ENCODE results near the gene DNASE1L2. TPM values are rescaled to one million over a fixed set of nuclear protein-coding genes. Genes with fewer than 3 reads are reported as not detected.

DNASE1L2 gene
- total RNA-seq, 1 donor from 2014 or later = 3.4 TPM

DNA sequence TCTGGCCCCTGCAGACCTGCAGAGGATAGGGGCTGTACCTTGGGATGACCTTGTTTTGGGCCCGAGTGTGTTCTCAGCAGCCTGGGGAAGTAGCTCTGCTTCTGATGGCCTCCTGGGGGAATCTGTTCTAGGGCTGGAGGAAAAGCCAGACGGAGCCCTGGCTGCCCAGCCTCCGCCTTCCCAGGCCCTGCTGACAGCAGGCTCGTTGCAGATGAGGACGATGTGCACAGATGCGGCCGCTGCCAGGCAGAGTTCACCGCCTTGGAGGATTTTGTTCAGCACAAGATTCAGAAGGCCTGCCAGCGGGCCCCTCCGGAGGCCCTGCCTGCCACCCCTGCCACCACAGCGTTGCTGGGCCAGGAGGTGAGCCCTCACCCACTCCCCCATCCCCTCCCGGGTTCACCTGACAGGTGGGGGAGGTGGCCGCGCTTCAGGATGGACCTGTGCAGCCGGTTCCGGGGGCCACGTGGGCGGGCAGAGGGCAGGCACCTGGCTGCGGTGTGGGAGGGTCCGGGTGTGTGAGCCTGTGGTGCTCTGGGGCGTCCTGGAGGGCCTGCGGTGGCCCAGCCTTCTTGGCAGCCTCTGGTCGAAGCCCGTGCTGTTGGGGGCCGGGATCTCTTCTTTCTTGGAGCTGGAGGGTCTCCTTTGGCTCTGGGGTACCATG, 8.0 kb upstream of the DNASE1L2 start:
- DNase-seq = peak; percentile 72
- Mint-ChIP-seq H3K4me3 (ENCODE audit: unreplicated experiment) (peak overlapping the region; percentile 57), H3K4me1 (ENCODE audit: low read depth, unreplicated experiment) (peaks cover 3% of the 10 kb centered on the region), H3K27ac (ENCODE audit: unreplicated experiment) (peak overlapping the region; percentile 81), H3K36me3 (ENCODE audit: unreplicated experiment) (no peaks in the 10 kb centered on the region), H3K9me3 (ENCODE audit: unreplicated experiment) (peaks cover 7% of the 10 kb centered on the region), H3K27me3 (ENCODE audit: unreplicated experiment) (peaks cover 9% of the 10 kb centered on the region)
- TF ChIP-seq, protein P1, sequence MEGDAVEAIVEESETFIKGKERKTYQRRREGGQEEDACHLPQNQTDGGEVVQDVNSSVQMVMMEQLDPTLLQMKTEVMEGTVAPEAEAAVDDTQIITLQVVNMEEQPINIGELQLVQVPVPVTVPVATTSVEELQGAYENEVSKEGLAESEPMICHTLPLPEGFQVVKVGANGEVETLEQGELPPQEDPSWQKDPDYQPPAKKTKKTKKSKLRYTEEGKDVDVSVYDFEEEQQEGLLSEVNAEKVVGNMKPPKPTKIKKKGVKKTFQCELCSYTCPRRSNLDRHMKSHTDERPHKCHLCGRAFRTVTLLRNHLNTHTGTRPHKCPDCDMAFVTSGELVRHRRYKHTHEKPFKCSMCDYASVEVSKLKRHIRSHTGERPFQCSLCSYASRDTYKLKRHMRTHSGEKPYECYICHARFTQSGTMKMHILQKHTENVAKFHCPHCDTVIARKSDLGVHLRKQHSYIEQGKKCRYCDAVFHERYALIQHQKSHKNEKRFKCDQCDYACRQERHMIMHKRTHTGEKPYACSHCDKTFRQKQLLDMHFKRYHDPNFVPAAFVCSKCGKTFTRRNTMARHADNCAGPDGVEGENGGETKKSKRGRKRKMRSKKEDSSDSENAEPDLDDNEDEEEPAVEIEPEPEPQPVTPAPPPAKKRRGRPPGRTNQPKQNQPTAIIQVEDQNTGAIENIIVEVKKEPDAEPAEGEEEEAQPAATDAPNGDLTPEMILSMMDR (IDR thresholded peaks at IDR 0.05; ENCODE audit: partially characterized antibody, unreplicated experiment) = no peak

DNA sequence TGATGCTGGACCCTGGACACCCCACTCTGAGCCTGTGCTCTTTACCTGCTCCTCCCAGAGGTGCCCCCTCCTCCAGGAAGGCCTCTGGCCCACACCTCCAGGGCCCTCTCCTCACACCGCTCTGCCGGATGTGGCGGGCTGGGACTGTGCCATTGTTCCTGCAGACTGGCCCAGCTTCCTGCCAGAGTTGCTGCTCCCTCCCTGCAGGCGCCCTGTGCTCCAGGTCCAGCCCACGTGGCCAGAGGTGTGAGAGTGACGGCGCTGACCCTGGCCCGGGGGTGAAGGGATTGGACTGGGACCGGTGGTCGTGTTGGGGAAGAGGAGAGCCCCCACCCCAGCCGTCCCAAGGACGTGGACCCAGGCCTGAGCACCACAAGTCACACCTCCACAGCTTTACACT, 7.2 kb upstream of the DNASE1L2 start:
- Mint-ChIP-seq H3K4me1 (ENCODE audit: low read depth, unreplicated experiment) (peaks cover 3% of the 10 kb centered on the region), H3K27me3 (ENCODE audit: unreplicated experiment) (peaks cover 8% of the 10 kb centered on the region), H3K27ac (ENCODE audit: unreplicated experiment) (no peak overlapping the region), H3K4me3 (ENCODE audit: unreplicated experiment) (no peak overlapping the region), H3K36me3 (ENCODE audit: unreplicated experiment) (no peaks in the 10 kb centered on the region), H3K9me3 (ENCODE audit: unreplicated experiment) (peaks cover 9% of the 10 kb centered on the region)
- TF ChIP-seq, protein P1 (IDR thresholded peaks at IDR 0.05; ENCODE audit: partially characterized antibody, unreplicated experiment) = no peak
- DNase-seq = no peak

DNA sequence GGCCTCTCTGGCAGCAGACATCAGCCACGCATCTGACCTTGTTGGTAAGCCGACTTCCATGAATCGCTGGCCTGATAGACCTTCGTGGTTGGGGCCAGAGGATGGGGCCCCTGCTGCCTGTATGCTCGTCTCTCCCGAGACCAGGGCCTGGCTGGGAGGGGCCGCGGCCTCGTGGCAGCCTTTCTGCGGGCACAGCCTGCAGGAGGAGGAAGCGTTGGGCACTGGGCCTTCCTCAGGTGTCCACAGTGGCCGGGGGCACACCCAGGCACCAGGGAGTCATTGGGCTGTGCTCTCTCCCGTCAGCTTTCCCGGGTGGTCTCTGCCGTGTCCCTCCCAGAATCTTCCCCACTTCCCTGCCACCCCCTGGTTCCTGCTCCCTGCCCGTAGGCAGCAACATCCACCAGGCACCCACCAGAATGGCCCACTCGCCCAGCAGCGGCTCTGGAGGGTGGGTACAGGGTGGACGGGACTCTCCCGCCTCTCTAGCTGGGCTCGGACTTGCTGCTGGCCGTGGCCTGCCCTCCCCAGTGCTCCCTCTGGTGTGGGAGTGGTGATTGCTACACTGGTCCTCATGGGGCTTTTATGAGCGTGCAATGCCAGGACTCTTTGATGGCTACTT, 6.5 kb upstream of the DNASE1L2 start:
- DNase-seq = no peak
- Mint-ChIP-seq H3K4me1 (ENCODE audit: low read depth, unreplicated experiment) (peaks cover 3% of the 10 kb centered on the region), H3K36me3 (ENCODE audit: unreplicated experiment) (no peaks in the 10 kb centered on the region), H3K4me3 (ENCODE audit: unreplicated experiment) (no peak overlapping the region), H3K27ac (ENCODE audit: unreplicated experiment) (peak overlapping the region; percentile 77), H3K9me3 (ENCODE audit: unreplicated experiment) (peaks cover 6% of the 10 kb centered on the region), H3K27me3 (ENCODE audit: unreplicated experiment) (peaks cover 5% of the 10 kb centered on the region)
- TF ChIP-seq, protein P1 (IDR thresholded peaks at IDR 0.05; ENCODE audit: partially characterized antibody, unreplicated experiment) = no peak

DNA sequence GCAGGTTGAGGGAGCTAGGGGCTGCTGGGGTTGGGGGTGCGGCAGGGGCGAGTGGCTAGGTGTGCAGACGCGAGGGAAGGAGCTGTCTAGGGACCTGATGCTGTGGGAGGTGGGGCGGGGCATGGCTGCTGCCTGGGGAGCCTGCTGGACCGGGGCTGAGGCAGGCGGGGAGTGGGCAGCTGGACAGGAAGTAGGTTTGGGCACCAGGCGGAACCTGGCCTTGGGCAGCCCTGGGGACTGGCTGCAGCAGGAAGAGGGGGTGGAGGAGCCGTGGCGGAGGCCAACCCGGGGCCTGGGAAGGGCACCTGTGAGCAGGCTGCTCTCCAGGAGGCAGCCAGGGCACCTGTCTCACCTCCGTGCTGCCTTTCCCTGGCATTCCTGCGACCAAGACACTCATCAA, 5.9 kb upstream of the DNASE1L2 start:
- H3K4me1 Mint-ChIP-seq (ENCODE audit: low read depth, unreplicated experiment) = peaks cover 3% of the 10 kb centered on the region
- H3K4me3 Mint-ChIP-seq (ENCODE audit: unreplicated experiment) = no peak overlapping the region
- peaks cover 6% of the 10 kb centered on the region for H3K9me3 Mint-ChIP-seq (ENCODE audit: unreplicated experiment)
- TF ChIP-seq, protein P1 (IDR thresholded peaks at IDR 0.05; ENCODE audit: partially characterized antibody, unreplicated experiment) = no peak
- peak overlapping the region; percentile 77 for H3K27ac Mint-ChIP-seq (ENCODE audit: unreplicated experiment)
- no peak for DNase-seq
- H3K36me3 Mint-ChIP-seq (ENCODE audit: unreplicated experiment) = no peaks in the 10 kb centered on the region
- H3K27me3 Mint-ChIP-seq (ENCODE audit: unreplicated experiment) = peaks cover 6% of the 10 kb centered on the region

All from glutamatergic neuron (in vitro differentiated cells).